Right lobe of liver (tissue), 6 donors: ENCODE results near the gene UBE4A. TPM values are rescaled to one million over a fixed set of nuclear protein-coding genes. Genes with fewer than 3 reads are reported as not detected.

ENCODE experiments used
- ATAC-seq, 4 donors: fragments of 200-7000 bp; cut with Tn5 transposase; one replicate each; pipeline ENCODE4 v1.9.1; 2020; ENCODE audit warnings: mild to moderate bottlenecking in 4 of 4, moderate library complexity in 4 of 4
- DNase-seq, 3 donors: peaks; one replicate each; pipeline ENCODE4 v3.0.0-alpha.2; 2020
- H3K27ac ChIP-seq, 3 donors: fragments of 200-600 bp; one replicate each; pipeline ENCODE4 v1.8.0; 2022
- H3K27me3 ChIP-seq, 2 donors: fragments of 200-600 bp; one replicate each; pipeline ENCODE4 v1.8.0; 2022
- H3K36me3 ChIP-seq, 4 donors: fragments of 200-600 bp; sonication (generic) in 1 of 4; one replicate each; pipeline versions ENCODE4 v1.5.1 to v1.8.0; 2017 to 2022; ENCODE audit warnings: control low read depth in 1 of 4
- H3K4me1 ChIP-seq, 4 donors: fragments of 200-600 bp; sonication (generic) in 1 of 4; one replicate each; pipeline versions ENCODE4 v1.5.1 to v1.8.0; 2017 to 2022; ENCODE audit warnings: control low read depth in 1 of 4
- H3K4me3 ChIP-seq, 3 donors: fragments of 200-600 bp; one replicate each; pipeline ENCODE4 v1.8.0; 2022
- H3K9me3 ChIP-seq, 4 donors: fragments of 200-600 bp; sonication (generic) in 1 of 4; one replicate each; pipeline versions ENCODE4 v1.5.1 to v1.8.0; 2017 to 2022; ENCODE audit warnings: control low read depth in 1 of 4
- POLR2A ChIP-seq: fragments of 450-650 bp; IDR thresholded peaks from one replicate; pipeline ENCODE4 v1.6.1; 2017; ENCODE audit warnings: antibody characterized with exemption, mild to moderate bottlenecking
- WGBS: methylation state at CpG from one replicate; pipeline ENCODE4 v1.1.6; 2018; ENCODE audit warnings: low coverage, low lambda C conversion rate; ENCODE audit not compliant: insufficient coverage; ENCODE audit errors: missing lambda C conversion rate; 5-methylcytosine and 5-hydroxymethylcytosine counted together
- intact Hi-C, 2 donors: fragments of 100-400 bp; cut with DNase I; formaldehyde crosslinking; loops; one replicate each; pipeline versions ENCODE4 v1.11.2 to v1.14.1; 2022
- small RNA-seq, 2 experiments: library from RNA; depleted of rRNA; stranded (forward); fragments of <200 nt; gene quantifications; one replicate each; pipeline ENCODE3, GENCODE V24; 2016
- total RNA-seq, 6 experiments: library from RNA; depleted of rRNA in 2 of 6; stranded (reverse); fragments of >200 nt in 2 of 6; fragmentation: NEBNext Ultra II Directional in 3 of 6; extraction: Animal tissue kit (Norgen Biotek cat#: 25700) in 3 of 6; gene quantifications; one replicate each; pipeline versions ENCODE4 v1.1.0 to v1.2.4, GENCODE V29; 2016 to 2023
- TF ChIP-seq, protein P1 (sequence below), 4 donors: fragments of 200-600 bp in 3 of 4; fragments of 450-650 bp in 1 of 4; IDR thresholded peaks; one replicate each; pipeline versions ENCODE4 v1.5.1 to v1.8.0; 2016 to 2022; ENCODE audit warnings: antibody characterized with exemption in 4 of 4, mild to moderate bottlenecking in 2 of 4
- donor health status: DM: no; HTN: yes; CAD: no.
- donor health status: DM: no; HTN: no; CAD: no.
- donor health status: DM: no; HTN: no; CAD: no.
- donor health status: DM: no; HTN: yes; CAD: no.
- donor health status: DM: no; HTN: yes; CAD: no.

UBE4A gene
- total RNA-seq, 6 experiments from 2014 or later, result 25.5 to 36.9 (median 28.5) TPM

DNA sequence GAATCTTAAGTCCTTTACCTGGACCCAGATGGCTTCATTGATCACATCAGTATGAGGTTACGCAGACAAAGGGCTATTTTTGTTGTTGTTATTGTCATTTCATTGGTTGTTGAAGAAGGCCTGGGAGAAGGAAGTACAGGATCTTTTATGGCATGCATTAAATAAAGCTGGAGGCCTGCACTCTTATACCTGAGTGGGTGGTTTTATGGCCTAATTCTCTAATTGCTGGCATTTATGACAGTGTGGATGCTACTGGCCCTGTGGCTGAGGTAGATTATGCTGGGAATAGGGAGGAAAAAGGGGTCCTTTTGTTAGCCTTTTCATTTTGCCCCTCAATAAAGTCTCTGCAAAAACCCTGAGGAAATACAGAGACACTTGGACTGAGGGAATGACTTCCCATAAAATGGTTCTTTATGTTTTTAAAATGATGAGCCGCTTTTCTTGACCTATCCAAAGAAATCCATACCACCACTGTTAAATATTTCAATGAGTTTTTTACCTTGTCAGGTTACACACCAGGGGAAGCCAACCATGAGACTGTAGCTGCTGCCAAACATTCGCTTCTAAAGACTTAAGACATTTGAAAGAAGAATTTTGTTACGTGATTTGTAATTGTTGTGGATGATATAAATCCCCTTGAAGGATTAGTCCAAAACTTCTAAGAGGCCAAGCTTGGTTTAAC, 83.6 kb downstream of the UBE4A start:
- 85% methylated on average over 4 of the region's 4 CpGs for WGBS
- DNase-seq (no peak), ATAC-seq (no peak)
- intact Hi-C loops, result no loop called here
- Histone ChIP-seq H3K4me3 (no peak overlapping the region), H3K4me1 (peaks cover 0 to 25% (median 3%) of the 10 kb centered on the region in 4 donors), H3K36me3 (peaks cover 0 to 2% (median 0%) of the 10 kb centered on the region in 4 donors), H3K27me3 (no peaks in the 10 kb centered on the region), H3K9me3 (no peaks in the 10 kb centered on the region), H3K27ac (no peak overlapping the region)
- TF ChIP-seq POLR2A, result no peak
- TF ChIP-seq, protein P1, sequence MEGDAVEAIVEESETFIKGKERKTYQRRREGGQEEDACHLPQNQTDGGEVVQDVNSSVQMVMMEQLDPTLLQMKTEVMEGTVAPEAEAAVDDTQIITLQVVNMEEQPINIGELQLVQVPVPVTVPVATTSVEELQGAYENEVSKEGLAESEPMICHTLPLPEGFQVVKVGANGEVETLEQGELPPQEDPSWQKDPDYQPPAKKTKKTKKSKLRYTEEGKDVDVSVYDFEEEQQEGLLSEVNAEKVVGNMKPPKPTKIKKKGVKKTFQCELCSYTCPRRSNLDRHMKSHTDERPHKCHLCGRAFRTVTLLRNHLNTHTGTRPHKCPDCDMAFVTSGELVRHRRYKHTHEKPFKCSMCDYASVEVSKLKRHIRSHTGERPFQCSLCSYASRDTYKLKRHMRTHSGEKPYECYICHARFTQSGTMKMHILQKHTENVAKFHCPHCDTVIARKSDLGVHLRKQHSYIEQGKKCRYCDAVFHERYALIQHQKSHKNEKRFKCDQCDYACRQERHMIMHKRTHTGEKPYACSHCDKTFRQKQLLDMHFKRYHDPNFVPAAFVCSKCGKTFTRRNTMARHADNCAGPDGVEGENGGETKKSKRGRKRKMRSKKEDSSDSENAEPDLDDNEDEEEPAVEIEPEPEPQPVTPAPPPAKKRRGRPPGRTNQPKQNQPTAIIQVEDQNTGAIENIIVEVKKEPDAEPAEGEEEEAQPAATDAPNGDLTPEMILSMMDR (IDR thresholded peaks at IDR 0.05), result no peak

DNA sequence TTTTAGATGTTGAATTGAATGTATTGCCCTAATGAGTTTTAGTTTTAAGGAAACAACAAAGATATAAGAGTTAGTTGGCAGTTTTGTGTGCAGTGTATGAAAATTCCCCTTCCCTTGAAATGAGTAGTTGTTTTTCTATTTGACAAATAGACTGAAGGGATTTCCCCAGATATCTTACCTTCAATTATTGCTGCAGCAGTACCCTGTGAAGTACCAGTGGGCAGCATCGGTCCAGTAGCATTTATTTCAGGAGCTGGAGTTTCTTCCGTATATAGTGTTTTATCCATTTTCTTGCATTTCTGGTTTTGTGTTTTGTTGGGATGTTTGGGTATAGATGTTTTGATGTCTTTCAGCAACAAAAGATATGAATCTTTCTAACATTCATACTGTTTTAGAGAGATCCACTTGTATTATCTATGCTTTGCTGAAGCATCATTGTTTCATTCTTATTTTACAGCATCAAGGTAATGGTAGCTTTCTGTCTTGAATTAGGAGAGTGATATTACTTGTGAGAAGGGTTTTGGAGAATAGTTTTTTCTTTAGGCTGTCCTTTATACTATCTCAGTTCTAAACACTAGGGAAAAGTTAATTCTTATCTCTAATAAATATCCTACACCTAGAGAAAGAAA, 84.3 kb downstream of the UBE4A start:
- 100% methylated on average over 2 of the region's 2 CpGs for WGBS
- Histone ChIP-seq H3K36me3 (peaks cover 0 to 2% (median 0%) of the 10 kb centered on the region in 4 donors), H3K4me1 (peaks cover 0 to 20% (median 4%) of the 10 kb centered on the region in 4 donors), H3K27me3 (no peaks in the 10 kb centered on the region), H3K27ac (no peak overlapping the region), H3K9me3 (no peaks in the 10 kb centered on the region), H3K4me3 (no peak overlapping the region)
- intact Hi-C loops, result no loop called here
- no peak for TF ChIP-seq POLR2A
- TF ChIP-seq, protein P1 (IDR thresholded peaks at IDR 0.05), result no peak
- no peak for DNase-seq
- ATAC-seq, result no peak

DNA sequence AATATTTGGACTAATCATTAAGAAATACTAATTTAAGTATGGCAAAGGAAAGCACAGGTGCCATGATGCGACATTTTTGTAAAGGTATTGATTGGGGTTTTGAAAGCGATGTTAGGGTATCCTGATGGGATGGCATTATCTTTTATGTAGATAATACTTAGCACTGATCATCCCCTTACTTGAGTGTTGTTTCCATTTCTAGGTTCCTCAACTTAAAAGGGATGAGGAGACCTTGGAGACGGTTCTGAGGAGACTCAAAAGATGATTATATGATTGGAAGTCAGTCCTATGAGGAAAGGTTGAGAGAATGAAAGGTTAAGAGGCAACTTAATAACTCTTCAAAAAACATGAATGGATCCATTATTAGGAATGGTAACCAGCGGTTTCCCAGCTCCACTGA, 88.0 kb downstream of the UBE4A start:
- TF ChIP-seq, protein P1 (IDR thresholded peaks at IDR 0.05), result no peak
- Histone ChIP-seq H3K4me3 (no peak overlapping the region), H3K36me3 (peaks cover 0 to 2% (median 0%) of the 10 kb centered on the region in 4 donors), H3K9me3 (no peaks in the 10 kb centered on the region), H3K4me1 (peaks cover 0 to 11% (median 5%) of the 10 kb centered on the region in 4 donors), H3K27ac (no peak overlapping the region), H3K27me3 (no peaks in the 10 kb centered on the region)
- ATAC-seq (no peak), DNase-seq (no peak)
- WGBS, result 90% methylated on average over 4 of the region's 4 CpGs
- intact Hi-C loops, result no loop called here

DNA sequence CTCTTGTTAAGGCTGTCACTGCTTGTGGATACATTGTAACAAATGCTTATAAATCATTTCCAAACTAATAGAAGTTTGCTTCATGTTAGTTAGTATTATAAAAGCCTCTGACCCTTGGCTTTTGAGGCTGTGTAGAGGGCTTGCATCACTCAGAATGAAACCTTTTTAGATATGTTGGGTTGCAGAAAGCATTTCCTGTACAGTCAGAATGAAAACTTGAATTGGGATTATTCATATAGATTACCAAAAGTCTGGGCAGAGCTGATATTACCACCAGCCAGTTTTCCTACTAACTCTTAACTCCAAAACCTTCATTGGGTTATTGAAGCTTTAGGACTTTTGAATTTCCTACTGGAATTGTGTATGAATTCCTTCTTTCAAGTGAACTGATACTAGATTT, 88.9 kb downstream of the UBE4A start:
- Histone ChIP-seq H3K27ac (no peak overlapping the region), H3K9me3 (no peaks in the 10 kb centered on the region), H3K36me3 (peaks cover 0 to 2% (median 0%) of the 10 kb centered on the region in 4 donors), H3K4me3 (no peak overlapping the region), H3K27me3 (no peaks in the 10 kb centered on the region), H3K4me1 (peaks cover 0 to 11% (median 5%) of the 10 kb centered on the region in 4 donors)
- DNase-seq (no peak), ATAC-seq (peak in 2 of 4 donors; percentile 11 to 33)
- TF ChIP-seq, protein P1 (IDR thresholded peaks at IDR 0.05), result no peak
- no peak for TF ChIP-seq POLR2A
- intact Hi-C loops, result no loop called here

Small RNA genes within 50 kb of the gene (small RNA-seq; reads per million reads assigned to genes)
- 0 reads per million in 2 experiments for gene AP001582.1

Other genes with a start within 250 kb of the UBE4A start
- under 1 TPM; 0.11 to 0.30 (median 0.23) TPM for gene SCN4B, start 206.8 kb upstream of the UBE4A start, total RNA-seq
- not detected for gene SCN2B, start 183.0 kb upstream of the UBE4A start, total RNA-seq
- gene JAML, start 134.6 kb upstream of the UBE4A start, total RNA-seq, result 1 to 10 TPM; 1.5 to 9.1 (median 3.2) TPM
- 1 to 10 TPM; 2.7 to 9.3 (median 6.8) TPM for gene MPZL3, start 107.2 kb upstream of the UBE4A start, total RNA-seq
- 10 to 100 TPM; 13.0 to 32.4 (median 21.2) TPM for gene MPZL2, start 95.3 kb upstream of the UBE4A start, total RNA-seq
- gene CD3E, start 54.9 kb upstream of the UBE4A start, total RNA-seq, result 1 to 10 TPM in 2 of 6 experiments, under 1 TPM in 4; 0.55 to 1.5 (median 0.90) TPM
- under 1 TPM in 4 of 6 experiments, not detected in 2; 0.64 to 0.98 (median 0.89) TPM for gene CD3D, start 16.9 kb upstream of the UBE4A start, total RNA-seq
- gene CD3G, start 15.3 kb upstream of the UBE4A start, total RNA-seq, result 1 to 10 TPM in 1 of 6 experiments, under 1 TPM in 5; 0.27 to 1.7 (median 0.36) TPM
- 100 to 1,000 TPM in 1 of 6 experiments, 10 to 100 TPM in 5; 32.6 to 127 (median 89.5) TPM for gene ATP5MG, start 42.0 kb downstream of the UBE4A start, total RNA-seq
- 10 to 100 TPM; 15.5 to 24.9 (median 19.5) TPM for gene KMT2A, start 76.9 kb downstream of the UBE4A start, total RNA-seq
- gene TTC36, start 167.9 kb downstream of the UBE4A start, total RNA-seq, result 10 to 100 TPM; 21.5 to 88.3 (median 50.6) TPM
- gene TMEM25, start 171.6 kb downstream of the UBE4A start, total RNA-seq, result 10 to 100 TPM in 5 of 6 experiments, 1 to 10 TPM in 1; 9.2 to 31.0 (median 23.5) TPM
- gene IFT46, start 206.3 kb downstream of the UBE4A start, total RNA-seq, result 1 to 10 TPM; 4.0 to 6.4 (median 5.2) TPM
- gene ARCN1, start 212.8 kb downstream of the UBE4A start, total RNA-seq, result 10 to 100 TPM; 58.3 to 91.7 (median 75.8) TPM
- gene PHLDB1, start 248.0 kb downstream of the UBE4A start, total RNA-seq, result 10 to 100 TPM in 1 of 6 experiments, 1 to 10 TPM in 5; 5.4 to 11.7 (median 6.3) TPM